GM18498 (cell line): Measurements from ENCODE around the gene ERN1.
"Not testable (repeated sequence)": the region's sequence is repeated elsewhere in the genome, so short reads cannot be mapped to it uniquely, and the experiment has no call there.

Source experiments
- ATAC-seq: cut with Tn5 transposase; IDR thresholded peaks from one replicate; pipeline ENCODE4 v1.9.1; 2021; ENCODE audit warnings: mild to moderate bottlenecking, moderate library complexity; ENCODE audit not compliant: unreplicated experiment

The ERN1 gene

GRCh38 chr17:64037180-64037579, 92.8 kb downstream of the ERN1 start:
- ATAC-seq, result no peak

GRCh38 chr17:64036198-64036922, 93.6 kb downstream of the ERN1 start:
- ATAC-seq, result no peak

GRCh38 chr17:64032081-64032480, 97.9 kb downstream of the ERN1 start:
- ATAC-seq, result no peak

- ATAC-seq, result no peak
Measured at GRCh38 chr17:64028874-64029464, 101.0 kb downstream of the ERN1 start.

DNA sequence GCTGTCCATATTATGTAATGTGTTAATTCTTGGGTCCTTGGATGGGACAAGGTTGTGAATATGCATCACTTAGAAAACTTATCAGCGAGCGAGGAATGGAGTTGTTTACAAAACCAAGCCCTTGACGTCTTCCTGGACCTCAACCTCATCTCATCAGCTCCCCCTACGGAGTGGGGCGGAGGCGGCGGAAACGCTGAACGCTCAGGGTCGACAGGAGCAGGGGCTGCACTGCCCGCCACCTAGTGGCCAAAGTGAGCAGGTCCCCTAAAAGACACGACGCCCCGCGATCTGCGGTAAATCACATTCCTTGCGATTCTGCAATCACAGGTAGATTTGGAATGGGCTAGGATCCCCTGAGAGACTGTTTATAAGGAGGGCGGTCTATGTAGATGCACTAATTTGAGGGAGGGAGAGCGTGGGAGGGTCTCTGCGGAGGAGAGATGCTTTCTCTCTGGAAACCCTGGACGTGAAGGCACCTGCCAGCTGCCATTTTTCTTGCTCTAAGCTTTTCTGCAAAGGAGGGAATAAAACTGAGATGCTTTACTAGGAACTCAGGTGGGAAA, 104.1 kb downstream of the ERN1 start:
- ATAC-seq, result peak; percentile 62

DNA sequence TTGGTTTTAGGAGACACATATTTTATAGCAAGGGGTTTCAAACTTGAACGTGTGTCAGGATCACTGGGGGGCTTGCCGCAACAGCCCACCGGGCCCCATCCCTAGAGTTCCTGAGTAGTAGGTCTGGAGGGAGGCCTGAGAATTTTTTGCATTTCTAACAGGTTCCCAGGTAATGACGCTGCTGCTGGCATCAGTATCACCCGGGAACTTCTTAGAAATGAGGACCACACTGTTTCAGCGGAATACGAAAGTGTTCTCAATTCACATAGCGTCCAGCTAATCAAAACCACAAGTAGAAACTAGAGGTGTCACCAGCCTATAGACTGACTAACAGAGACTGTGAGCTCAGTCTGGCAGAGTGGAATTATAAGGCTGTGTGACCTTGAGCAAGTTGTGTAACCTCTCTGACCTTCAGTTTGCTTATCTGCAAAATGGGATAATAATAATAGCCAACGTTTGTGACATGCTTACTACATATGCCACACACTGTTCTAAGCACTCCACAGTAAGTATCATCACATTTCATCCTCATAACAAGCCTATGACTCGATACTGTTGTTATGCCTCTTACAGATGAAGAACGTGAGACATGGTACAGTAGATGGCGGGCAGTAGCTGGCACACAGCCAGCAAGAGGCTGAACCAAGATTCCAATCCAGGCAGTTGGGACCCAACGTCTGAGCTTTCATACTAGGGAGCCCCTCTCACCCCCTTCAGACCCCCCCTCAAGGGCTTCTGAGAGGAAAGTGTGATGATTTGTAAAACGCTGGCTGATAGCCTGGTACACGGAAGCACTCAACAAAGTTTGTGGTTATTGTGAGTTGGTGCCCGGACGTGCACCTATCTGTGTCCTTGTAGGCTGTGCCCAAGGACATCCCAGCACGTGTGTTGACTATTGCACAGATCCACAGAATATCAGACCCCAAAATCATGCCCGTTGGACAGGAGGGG, 104.9 kb downstream of the ERN1 start:
- no peak for ATAC-seq

DNA sequence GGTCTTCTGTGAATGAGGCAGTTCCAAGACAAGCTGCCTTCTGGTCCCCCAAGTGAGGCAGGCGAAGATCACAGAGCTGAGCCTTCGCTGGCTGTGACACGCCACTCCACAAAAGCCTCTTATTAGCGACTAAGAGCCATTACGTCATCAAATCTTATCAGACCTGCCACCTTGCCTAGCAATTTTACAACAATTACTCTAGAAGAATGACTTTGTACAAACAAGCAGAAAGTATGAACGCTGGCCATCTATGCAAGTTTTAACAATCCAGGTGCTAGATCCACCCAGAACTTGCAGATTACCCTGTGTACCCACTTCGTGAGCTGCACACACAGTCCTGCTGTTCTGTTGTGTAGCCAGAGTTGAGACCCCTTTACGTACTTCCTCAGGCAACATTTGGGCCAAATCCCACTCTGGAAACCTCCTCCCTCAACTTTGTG, 105.7 kb downstream of the ERN1 start:
- ATAC-seq, result no peak

DNA sequence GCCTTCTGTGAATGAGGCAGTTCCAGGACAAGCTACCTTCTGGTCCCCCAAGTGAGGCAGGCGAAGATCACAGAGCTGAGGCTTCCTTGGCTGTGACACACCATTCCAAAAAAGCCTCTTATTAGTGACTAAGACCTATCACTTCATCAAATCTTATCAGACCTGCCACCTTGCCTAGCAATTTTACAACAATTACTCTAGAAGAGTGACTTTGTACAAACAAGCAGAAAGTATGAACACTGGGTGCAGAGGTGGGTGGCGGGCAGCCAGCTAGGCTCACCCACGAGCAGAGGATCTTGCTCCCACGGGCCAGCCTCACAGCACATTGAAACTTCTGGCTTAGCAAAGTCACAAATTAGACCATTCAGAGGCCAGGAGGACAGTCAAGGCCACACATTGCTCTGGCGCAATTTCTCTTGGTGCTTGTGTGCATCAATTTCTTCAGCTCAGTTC, 107.3 kb downstream of the ERN1 start:
- ATAC-seq, result no peak

DNA sequence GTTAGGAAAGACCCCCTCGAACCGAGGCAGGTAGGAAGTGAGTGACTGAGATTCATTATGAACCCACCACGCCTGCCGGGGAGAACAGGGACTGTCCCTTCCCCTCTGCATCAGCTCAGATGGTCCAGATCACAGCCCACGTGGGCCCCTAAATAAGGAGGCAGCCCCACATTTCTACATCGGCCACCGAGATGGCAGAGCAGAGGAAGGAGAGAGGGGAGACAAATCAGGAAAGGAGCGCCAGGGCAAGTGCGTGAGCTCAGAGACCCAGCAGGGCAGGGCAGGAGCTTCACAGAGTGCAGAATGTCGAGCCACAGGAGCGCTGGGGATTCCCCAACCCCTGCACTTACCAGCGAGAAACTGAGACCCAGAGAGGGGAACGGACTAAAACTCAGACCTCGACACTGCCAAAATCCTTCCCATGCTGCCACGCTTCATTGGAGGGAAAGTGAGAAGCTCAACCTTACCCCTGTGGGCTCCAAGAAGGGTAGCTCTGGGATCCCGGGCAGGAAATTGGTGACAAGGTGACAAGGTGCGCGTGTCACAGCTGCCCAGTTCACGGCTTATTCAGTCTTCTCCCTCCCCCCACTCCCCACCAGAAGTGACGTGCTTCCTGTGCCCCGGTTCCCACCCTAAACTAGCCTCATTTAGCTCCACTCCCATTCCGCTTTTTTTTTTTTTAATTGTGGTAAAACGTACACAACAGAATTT, 109.7 kb downstream of the ERN1 start, which contains the start of gene ICAM2:
Gene ICAM2 (minus strand): TSS at position 578 of the 711 bp plus-strand sequence. CDS start 13,942 bp downstream, outside the sequence.
- ATAC-seq, result peak; percentile 65

DNA sequence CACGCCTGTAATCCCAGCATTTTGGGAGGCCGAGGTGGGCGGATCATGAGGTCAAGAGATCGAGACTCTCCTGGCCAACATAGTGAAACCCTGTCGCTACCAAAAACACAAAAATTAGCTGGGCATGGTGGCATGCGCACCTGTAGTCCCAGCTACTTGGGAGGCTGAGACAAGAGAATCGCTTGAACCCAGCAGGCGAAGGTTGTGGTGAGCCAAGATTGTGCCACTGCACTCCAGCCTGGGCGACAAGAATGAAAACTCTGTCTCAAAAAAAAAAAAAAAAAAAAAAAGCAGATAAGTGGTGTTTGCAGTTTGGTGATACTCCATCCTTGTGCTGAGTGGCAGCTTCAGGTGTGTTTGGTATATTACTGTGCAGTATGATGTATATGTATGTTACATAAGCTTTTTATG, 110.4 kb downstream of the ERN1 start:
- not testable (repeated sequence) for ATAC-seq

GRCh38 chr17:64017381-64017980, 112.5 kb downstream of the ERN1 start:
- no peak for ATAC-seq

- no peak for ATAC-seq
Measured at GRCh38 chr17:64016974-64017373, 113.0 kb downstream of the ERN1 start.

- no peak for ATAC-seq
Measured at GRCh38 chr17:64016231-64016784, 113.6 kb downstream of the ERN1 start.

DNA sequence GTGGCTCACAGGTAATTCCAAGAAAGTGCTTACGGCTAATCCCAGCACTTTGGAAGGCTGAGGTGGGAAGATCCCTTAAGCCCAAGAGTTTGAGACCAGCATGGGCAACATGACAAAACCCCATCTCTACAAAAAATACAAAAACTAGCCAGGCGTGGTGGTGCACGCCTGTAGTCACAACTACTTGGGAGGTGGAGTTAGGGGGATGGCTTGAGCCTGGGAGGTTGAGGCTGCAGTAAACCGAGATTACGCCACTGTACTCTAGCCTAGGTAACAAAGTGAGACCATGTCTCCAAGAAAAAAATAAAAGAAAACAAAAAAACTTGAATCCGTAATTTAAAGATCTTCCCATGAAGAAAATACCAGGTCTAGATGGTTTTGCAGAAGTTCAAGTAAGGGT, 114.5 kb downstream of the ERN1 start:
- ATAC-seq, result no peak

GRCh38 chr17:64009571-64010402, 120.2 kb downstream of the ERN1 start:
- no peak for ATAC-seq

GRCh38 chr17:64008830-64009229, 121.1 kb downstream of the ERN1 start:
- no peak for ATAC-seq

DNA sequence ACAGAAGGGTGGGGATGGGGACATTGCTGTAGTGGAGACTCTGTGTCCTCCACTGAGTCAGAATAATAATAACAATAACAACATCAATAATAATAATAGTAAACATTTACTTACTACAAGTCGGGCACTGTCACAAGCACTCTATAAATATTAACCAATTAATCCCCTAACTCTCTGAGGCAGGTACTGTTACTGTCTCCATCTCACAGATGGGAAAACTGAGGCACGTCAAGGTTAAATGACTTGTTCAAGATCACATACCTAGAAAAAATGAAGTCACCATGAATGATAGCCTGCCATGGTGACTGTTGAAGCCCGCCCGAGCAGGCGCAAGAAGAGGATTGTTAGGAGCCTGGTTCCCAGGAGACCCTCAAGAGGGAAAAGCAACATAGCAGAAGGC, 121.6 kb downstream of the ERN1 start:
- ATAC-seq, result no peak

DNA sequence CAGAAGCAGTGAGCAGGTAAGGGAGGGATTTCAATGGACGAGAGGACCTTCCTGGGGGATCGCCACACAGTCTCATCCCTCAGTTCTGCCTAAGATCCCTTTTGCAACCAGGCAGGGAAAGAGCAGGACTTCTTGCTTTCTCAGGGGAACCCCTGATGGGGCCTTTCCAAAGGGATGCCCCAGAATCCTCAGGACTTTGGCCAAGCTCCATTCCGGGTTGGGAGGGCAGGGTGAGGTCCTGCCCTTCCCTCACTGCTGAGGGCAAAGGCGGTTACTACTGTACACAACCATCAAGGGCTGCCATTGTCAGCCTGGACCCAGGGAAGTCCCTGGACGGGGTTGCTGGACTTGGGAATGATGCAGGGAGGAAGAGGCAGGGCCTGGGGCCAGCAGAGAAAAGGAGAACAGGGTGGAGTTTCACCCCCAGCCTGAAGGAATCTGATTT, 122.1 kb downstream of the ERN1 start:
- ATAC-seq, result no peak
